A549 (cell line): ENCODE results near the gene APCDD1. TPM values are rescaled to one million over a fixed set of nuclear protein-coding genes. Genes with fewer than 3 reads are reported as not detected.

Source experiments
- ATAC-seq, 2 experiments: fragments of 200-7000 bp in 1 of 2; fragments of >200 bp in 1 of 2; cut with Nextera tagmentation in 1 of 2; cut with Tn5 transposase in 1 of 2; 3 replicates each; pipeline versions ENCODE4 v1.8.0 to v1.9.1; 2018 to 2020; ENCODE audit warnings: mild to moderate bottlenecking in 1 of 2, moderate library complexity in 1 of 2
- CTCF ChIA-PET: fragments of 300-600 bp; sonication (Branson Sonifier 250); formaldehyde crosslinking; extraction: SDS; loops from one replicate; lab custom pipeline; 2021; ENCODE audit warnings: antibody characterized with exemption, inconsistent platforms; lab: Yijun Ruan, JAX
- POLR2A ChIA-PET: fragments of 350-600 bp; formaldehyde crosslinking; extraction: SDS; loops from one replicate; lab custom pipeline; 2021; ENCODE audit warnings: antibody characterized with exemption, inconsistent platforms; lab: Yijun Ruan, JAX
- DNase-seq, 2 experiments: peaks; one replicate each; pipeline versions ENCODE4 v3.0.0 to v3.0.0-alpha.2; 2011 to 2016; ENCODE audit warnings: low read depth in 1 of 2, low spot score in 1 of 2
- FAIRE-seq: peaks from 2 replicates; lab custom pipeline; 2011; peaks lifted over from hg19 to GRCh38; lab: Jason Lieb, UNC
- H3K27ac ChIP-seq, 2 experiments: fragments of >200 bp; sonication (Bioruptor Twin); formaldehyde crosslinking; 3 replicates each; pipeline ENCODE4 v1.5.1; 2016 to 2017
- H3K4me1 ChIP-seq: fragments of >200 bp; sonication (Bioruptor Twin); formaldehyde crosslinking; 3 replicates; pipeline ENCODE4 v1.6.1; 2016
- H3K4me2 ChIP-seq: fragments of >200 bp; sonication (Bioruptor Twin); formaldehyde crosslinking; 3 replicates; pipeline ENCODE4 v1.6.1; 2016
- H3K4me3 ChIP-seq: fragments of >200 bp; sonication (Bioruptor Twin); formaldehyde crosslinking; 3 replicates; pipeline ENCODE4 v1.5.1; 2016
- H3K9me3 ChIP-seq: fragments of >200 bp; sonication (Bioruptor Twin); formaldehyde crosslinking; 3 replicates; pipeline ENCODE4 v1.6.1; 2016
- BHLHE40 ChIP-seq: IDR thresholded peaks from 2 replicates; pipeline ENCODE4 v1.6.1; 2012; ENCODE audit warnings: low read depth, low read length, inconsistent platforms
- E2F6 ChIP-seq: IDR thresholded peaks from 2 replicates; pipeline ENCODE4 v1.6.1; 2012; ENCODE audit warnings: low read depth, borderline replicate concordance
- EHMT2 ChIP-seq: fragments of 200-600 bp; sonication (generic); IDR thresholded peaks from 2 replicates; pipeline ENCODE4 v1.6.1; 2016; ENCODE audit warnings: antibody characterized with exemption, low read depth, mild to moderate bottlenecking, moderate library complexity
- ESRRA ChIP-seq: fragments of 150-350 bp; IDR thresholded peaks from 2 replicates; pipeline ENCODE4 v1.6.1; 2014; ENCODE audit warnings: mild to moderate bottlenecking, low read length, borderline replicate concordance
- FOSL2 ChIP-seq, 2 experiments: fragments of 450-650 bp in 1 of 2; fragments of >200 bp in 1 of 2; sonication (Bioruptor Twin) in 1 of 2; formaldehyde crosslinking; IDR thresholded peaks; 2 replicates each; pipeline versions ENCODE4 v1.5.0 to v1.6.1; 2016 to 2020; ENCODE audit warnings: mild to moderate bottlenecking in 1 of 2, moderate library complexity in 1 of 2
- FOXS1 ChIP-seq: fragments of 250-450 bp; sonication (Bioruptor Pico); IDR thresholded peaks from 2 replicates; pipeline ENCODE4 v1.5.0; 2020; ENCODE audit warnings: mild to moderate bottlenecking, moderate library complexity
- HDAC2 ChIP-seq: fragments of 200-600 bp; sonication (generic); IDR thresholded peaks from 2 replicates; pipeline ENCODE4 v1.6.1; 2016
- HEYL ChIP-seq: fragments of 250-450 bp; sonication (Bioruptor Pico); IDR thresholded peaks from 2 replicates; pipeline ENCODE4 v1.8.0; 2021; ENCODE audit warnings: mild to moderate bottlenecking, moderate library complexity
- HOXA7 ChIP-seq: fragments of 250-450 bp; sonication (Bioruptor Pico); IDR thresholded peaks from 2 replicates; pipeline ENCODE4 v1.5.0; 2020; ENCODE audit warnings: mild to moderate bottlenecking, moderate library complexity
- HOXB13 ChIP-seq: fragments of 250-450 bp; sonication (Bioruptor Pico); IDR thresholded peaks from 2 replicates; pipeline ENCODE4 v1.5.0; 2020; ENCODE audit warnings: low read depth, mild to moderate bottlenecking, moderate library complexity
- HOXB5 ChIP-seq: fragments of 250-450 bp; sonication (Bioruptor Pico); IDR thresholded peaks from 2 replicates; pipeline ENCODE4 v1.5.0; 2020; ENCODE audit warnings: mild to moderate bottlenecking, moderate library complexity
- KDM1A ChIP-seq: fragments of 200-600 bp; sonication (generic); IDR thresholded peaks from 2 replicates; pipeline ENCODE4 v1.6.1; 2016; ENCODE audit warnings: low read depth, mild to moderate bottlenecking
- KDM5A ChIP-seq: fragments of 200-600 bp; sonication (generic); IDR thresholded peaks from 2 replicates; pipeline ENCODE4 v1.6.1; 2016; ENCODE audit warnings: antibody characterized with exemption, mild to moderate bottlenecking
- MAFK ChIP-seq: fragments of 450-650 bp; IDR thresholded peaks from 2 replicates; pipeline ENCODE4 v1.6.1; 2014; ENCODE audit not compliant: partially characterized antibody
- MAZ ChIP-seq: fragments of 150-350 bp; IDR thresholded peaks from 2 replicates; pipeline ENCODE4 v1.6.1; 2014; ENCODE audit warnings: antibody characterized with exemption, low read depth, low read length, borderline replicate concordance
- NR3C1 ChIP-seq: fragments of >200 bp; sonication (Bioruptor Twin); formaldehyde crosslinking; IDR thresholded peaks from 3 replicates; pipeline ENCODE4 v1.6.1; 2017
- POLR2A ChIP-seq: IDR thresholded peaks from 2 replicates; pipeline ENCODE4 v1.6.1; 2012; ENCODE audit warnings: mild to moderate bottlenecking, low read length
- POLR2AphosphoS2 ChIP-seq: conservative IDR thresholded peaks from 2 replicates; pipeline ENCODE4 v1.6.1; 2012; ENCODE audit warnings: low read length, improper control_type of control experiment, inconsistent platforms
- SMC3 ChIP-seq: fragments of >200 bp; sonication (Bioruptor Twin); formaldehyde crosslinking; IDR thresholded peaks from 3 replicates; pipeline ENCODE4 v1.6.1; 2018; ENCODE audit warnings: inconsistent platforms
- TP53 ChIP-seq: fragments of 250-450 bp; sonication (Bioruptor Pico); IDR thresholded peaks from 2 replicates; pipeline ENCODE4 v1.5.0; 2021; ENCODE audit warnings: mild to moderate bottlenecking, moderate library complexity
- ZNF302 ChIP-seq: fragments of 250-450 bp; sonication (Bioruptor Pico); IDR thresholded peaks from 2 replicates; pipeline ENCODE4 v1.9.0; 2021; ENCODE audit warnings: inconsistent platforms, mild to moderate bottlenecking, moderate library complexity
- WGBS: methylation state at CpG from one replicate; pipeline ENCODE4 v1.1.6; 2017; ENCODE audit errors: missing lambda C conversion rate; 5-methylcytosine and 5-hydroxymethylcytosine counted together
- polyA plus RNA-seq, 4 experiments: library from polyadenylated mRNA; depleted of rRNA in 3 of 4; stranded (reverse); fragments of >200 nt; fragmentation: RNase III in 1 of 4; extraction: RNeasy Plus Mini Kit Qiagen cat#74134 plus additional on column Dnase treatment in 1 of 4; gene quantifications; 2 replicates in 3 of 4; 3 replicates in 1 of 4; pipeline ENCODE4 v1.2.3, GENCODE V29; 2011 to 2017
- TF ChIP-seq, protein P1 (sequence below): fragments of >200 bp; sonication (Bioruptor Twin); formaldehyde crosslinking; IDR thresholded peaks from 2 replicates; pipeline ENCODE4 v1.6.1; 2016
- TF ChIP-seq, protein P2 (sequence below): fragments of 200-600 bp; sonication (generic); IDR thresholded peaks from 2 replicates; pipeline ENCODE4 v1.6.1; 2016; ENCODE audit warnings: antibody characterized with exemption, mild to moderate bottlenecking, moderate library complexity
- TF ChIP-seq, protein P3 (sequence below): IDR thresholded peaks from 2 replicates; pipeline ENCODE4 v1.6.1; 2012

The APCDD1 gene
- polyA plus RNA-seq, 2 of the 4 experiments (the other 2 are of a cell fraction), result not detected

DNA sequence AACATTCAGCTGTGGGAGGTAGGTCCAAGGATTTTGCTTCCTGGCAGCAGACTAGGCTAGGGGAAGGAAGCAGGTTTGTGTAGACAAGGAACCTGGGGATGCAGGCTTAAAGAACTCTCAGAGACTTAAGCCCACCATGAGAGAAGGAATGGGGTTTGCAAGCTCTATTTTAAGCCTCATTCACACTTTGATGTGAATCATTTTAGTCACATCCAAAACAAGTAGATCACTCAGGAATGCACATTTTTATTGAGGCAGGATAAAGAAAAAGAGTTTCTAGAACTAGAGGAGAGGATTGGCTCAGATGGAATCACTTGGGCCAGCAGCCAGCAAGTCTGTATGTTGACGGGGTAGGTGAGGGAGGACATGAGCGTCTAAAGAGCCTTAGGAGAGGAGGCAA, 68.1 kb downstream of the APCDD1 start:
- DNase-seq (no peak), ATAC-seq (no peak), FAIRE-seq (no peak)
- Histone ChIP-seq H3K9me3 (no peaks in the 10 kb centered on the region), H3K27ac (no peak overlapping the region), H3K4me1 (peaks cover 5% of the 10 kb centered on the region; the same call in 2 of the 3 replicates), H3K4me2 (no peak overlapping the region)
- CTCF ChIA-PET, result interaction anchor here (2.7 kb wide), 1 partner anchor 551 kb away, joined by 16 read pairs; no protein-coding TSS in a partner anchor
- no peak for TF ChIP-seq NR3C1
- TF ChIP-seq ESRRA, result no peak
- TF ChIP-seq KDM5A, result no peak
- TF ChIP-seq HOXB5 (CRISPR knock-in tag), result no peak
- no peak for TF ChIP-seq HEYL (CRISPR knock-in tag)
- TF ChIP-seq E2F6, result no peak
- TF ChIP-seq, protein P1, sequence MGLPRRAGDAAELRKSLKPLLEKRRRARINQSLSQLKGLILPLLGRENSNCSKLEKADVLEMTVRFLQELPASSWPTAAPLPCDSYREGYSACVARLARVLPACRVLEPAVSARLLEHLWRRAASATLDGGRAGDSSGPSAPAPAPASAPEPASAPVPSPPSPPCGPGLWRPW, result no peak
- no peak for TF ChIP-seq TP53
- TF ChIP-seq, protein P2, sequence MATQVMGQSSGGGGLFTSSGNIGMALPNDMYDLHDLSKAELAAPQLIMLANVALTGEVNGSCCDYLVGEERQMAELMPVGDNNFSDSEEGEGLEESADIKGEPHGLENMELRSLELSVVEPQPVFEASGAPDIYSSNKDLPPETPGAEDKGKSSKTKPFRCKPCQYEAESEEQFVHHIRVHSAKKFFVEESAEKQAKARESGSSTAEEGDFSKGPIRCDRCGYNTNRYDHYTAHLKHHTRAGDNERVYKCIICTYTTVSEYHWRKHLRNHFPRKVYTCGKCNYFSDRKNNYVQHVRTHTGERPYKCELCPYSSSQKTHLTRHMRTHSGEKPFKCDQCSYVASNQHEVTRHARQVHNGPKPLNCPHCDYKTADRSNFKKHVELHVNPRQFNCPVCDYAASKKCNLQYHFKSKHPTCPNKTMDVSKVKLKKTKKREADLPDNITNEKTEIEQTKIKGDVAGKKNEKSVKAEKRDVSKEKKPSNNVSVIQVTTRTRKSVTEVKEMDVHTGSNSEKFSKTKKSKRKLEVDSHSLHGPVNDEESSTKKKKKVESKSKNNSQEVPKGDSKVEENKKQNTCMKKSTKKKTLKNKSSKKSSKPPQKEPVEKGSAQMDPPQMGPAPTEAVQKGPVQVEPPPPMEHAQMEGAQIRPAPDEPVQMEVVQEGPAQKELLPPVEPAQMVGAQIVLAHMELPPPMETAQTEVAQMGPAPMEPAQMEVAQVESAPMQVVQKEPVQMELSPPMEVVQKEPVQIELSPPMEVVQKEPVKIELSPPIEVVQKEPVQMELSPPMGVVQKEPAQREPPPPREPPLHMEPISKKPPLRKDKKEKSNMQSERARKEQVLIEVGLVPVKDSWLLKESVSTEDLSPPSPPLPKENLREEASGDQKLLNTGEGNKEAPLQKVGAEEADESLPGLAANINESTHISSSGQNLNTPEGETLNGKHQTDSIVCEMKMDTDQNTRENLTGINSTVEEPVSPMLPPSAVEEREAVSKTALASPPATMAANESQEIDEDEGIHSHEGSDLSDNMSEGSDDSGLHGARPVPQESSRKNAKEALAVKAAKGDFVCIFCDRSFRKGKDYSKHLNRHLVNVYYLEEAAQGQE, result no peak
- no peak for TF ChIP-seq HDAC2
- no peak for TF ChIP-seq KDM1A
- no peak for TF ChIP-seq MAZ
- no peak for TF ChIP-seq EHMT2
- no peak for TF ChIP-seq POLR2AphosphoS2
- TF ChIP-seq, protein P3, sequence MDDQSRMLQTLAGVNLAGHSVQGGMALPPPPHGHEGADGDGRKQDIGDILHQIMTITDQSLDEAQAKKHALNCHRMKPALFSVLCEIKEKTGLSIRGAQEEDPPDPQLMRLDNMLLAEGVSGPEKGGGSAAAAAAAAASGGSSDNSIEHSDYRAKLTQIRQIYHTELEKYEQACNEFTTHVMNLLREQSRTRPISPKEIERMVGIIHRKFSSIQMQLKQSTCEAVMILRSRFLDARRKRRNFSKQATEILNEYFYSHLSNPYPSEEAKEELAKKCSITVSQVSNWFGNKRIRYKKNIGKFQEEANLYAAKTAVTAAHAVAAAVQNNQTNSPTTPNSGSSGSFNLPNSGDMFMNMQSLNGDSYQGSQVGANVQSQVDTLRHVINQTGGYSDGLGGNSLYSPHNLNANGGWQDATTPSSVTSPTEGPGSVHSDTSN, result no peak
- TF ChIP-seq FOSL2 (IDR thresholded peaks at IDR 0.05), result no peak
- TF ChIP-seq FOSL2 (CRISPR knock-in tag; IDR thresholded peaks at IDR 0.05), result no peak
- TF ChIP-seq ZNF302 (CRISPR knock-in tag), result no peak
- no peak for TF ChIP-seq POLR2A
- no peak for TF ChIP-seq HOXA7 (CRISPR knock-in tag)
- TF ChIP-seq, all 56 proteins: peak for 0
- POLR2A ChIA-PET, result no interaction called here
- no peak overlapping the region for H3K4me3 ChIP-seq
- WGBS, result 36% methylated on average over 2 of the region's 2 CpGs

- Histone ChIP-seq H3K4me2 (no peak overlapping the region), H3K4me3 (no peak overlapping the region), H3K9me3 (no peaks in the 10 kb centered on the region), H3K27ac (no peak overlapping the region), H3K4me1 (peaks cover 7% of the 10 kb centered on the region; the same call in 2 of the 3 replicates)
- ChIA-PET POLR2A (no interaction called here), CTCF (interaction anchor here (2.7 kb wide), 1 partner anchor 552 kb away, joined by 16 read pairs; no protein-coding TSS in a partner anchor)
- DNase-seq (no peak), FAIRE-seq (no peak), ATAC-seq (no peak)
- TF ChIP-seq HDAC2, result no peak
- TF ChIP-seq MAFK, result no peak
- no peak for TF ChIP-seq EHMT2
- TF ChIP-seq TP53, result no peak
- TF ChIP-seq ESRRA, result no peak
- TF ChIP-seq KDM5A, result no peak
- TF ChIP-seq FOXS1 (CRISPR knock-in tag), result no peak
- no peak for TF ChIP-seq BHLHE40
- no peak for TF ChIP-seq SMC3
- no peak for TF ChIP-seq HOXB13 (CRISPR knock-in tag)
- TF ChIP-seq KDM1A, result no peak
- WGBS, result 70% methylated on average over 4 of the region's 4 CpGs
These were observed 69.1 kb downstream of the APCDD1 start for GRCh38 chr18:10523544-10523943.
